Upper lobe of left lung (tissue), 6 donors: ENCODE results near the gene CDC42BPG. TPM values are rescaled to one million over a fixed set of nuclear protein-coding genes. Genes with fewer than 3 reads are reported as not detected.

Experiments
- ATAC-seq, 2 donors: fragments of 200-7000 bp; cut with Tn5 transposase; one replicate each; pipeline ENCODE4 v1.9.1; 2022; ENCODE audit warnings: mild to moderate bottlenecking in 2 of 2, moderate library complexity in 2 of 2; ENCODE audit not compliant: low FRiP score in 2 of 2
- DNase-seq, 2 donors: peaks; one replicate each; pipeline ENCODE4 v3.0.0-alpha.2; 2019 to 2020
- H3K27ac ChIP-seq, 4 donors: fragments of 200-600 bp; sonication (generic); one replicate each; pipeline ENCODE4 v1.5.1; 2016 to 2019
- H3K27me3 ChIP-seq, 4 donors: fragments of 200-600 bp; sonication (generic); one replicate each; pipeline ENCODE4 v1.5.1; 2017 to 2019
- H3K36me3 ChIP-seq, 4 donors: fragments of 200-600 bp; sonication (generic); one replicate each; pipeline ENCODE4 v1.5.1; 2016 to 2019
- H3K4me1 ChIP-seq, 4 donors: fragments of 200-600 bp; sonication (generic); one replicate each; pipeline ENCODE4 v1.5.1; 2018 to 2019
- H3K4me3 ChIP-seq, 4 donors: fragments of 200-600 bp; sonication (generic); one replicate each; pipeline ENCODE4 v1.5.1; 2017 to 2019; ENCODE audit warnings: mild to moderate bottlenecking in 2 of 4, moderate library complexity in 1 of 4
- H3K9me3 ChIP-seq, 4 donors: fragments of 200-600 bp; sonication (generic); one replicate each; pipeline ENCODE4 v1.5.1; 2018 to 2019
- CTCF ChIP-seq, 6 experiments: fragments of 450-650 bp in 4 of 6; fragments of 200-600 bp in 2 of 6; sonication (generic) in 2 of 6; IDR thresholded peaks; one replicate each; pipeline ENCODE4 v1.5.1; 2016 to 2019; ENCODE audit warnings: antibody characterized with exemption in 6 of 6
- EP300 ChIP-seq, 4 donors: sonication (generic); formaldehyde crosslinking; IDR thresholded peaks; one replicate each; pipeline ENCODE4 v1.5.1; 2017; ENCODE audit warnings: antibody characterized with exemption in 4 of 4, control low read depth in 2 of 4
- POLR2A ChIP-seq, 4 donors: fragments of 450-650 bp; IDR thresholded peaks; one replicate each; pipeline ENCODE4 v1.5.1; 2016 to 2017; ENCODE audit warnings: antibody characterized with exemption in 4 of 4, mild to moderate bottlenecking in 2 of 4
- POLR2AphosphoS5 ChIP-seq, 2 donors: sonication (generic); formaldehyde crosslinking; IDR thresholded peaks; one replicate each; pipeline ENCODE4 v1.5.1; 2017; ENCODE audit warnings: antibody characterized with exemption in 2 of 2
- WGBS, 2 donors: methylation state at CpG; one replicate each; pipeline ENCODE4 v1.1.5; 2017 to 2018; 5-methylcytosine and 5-hydroxymethylcytosine counted together
- total RNA-seq, 6 donors: library from RNA; depleted of rRNA in 4 of 6; stranded (reverse); fragments of >200 nt in 4 of 6; gene quantifications; one replicate each; pipeline versions ENCODE4 v1.1.0 to v1.2.1, GENCODE V29; 2016 to 2021
- donor health status: DM: no; HTN: no; CAD: no; lungs with moderate emphysema.
- donor health status: DM: no; HTN: yes; CAD: no; lungs with severe emphysema.

CDC42BPG gene
- total RNA-seq, 6 donors from 2014 or later, result 21.6 to 62.4 (median 26.0) TPM

GRCh38 chr11:64866173-64866491 lies 21.7 kb upstream of the CDC42BPG start:
- peak overlapping the region; percentile 83 to 95 (median 90) for H3K27ac ChIP-seq
- H3K4me3 ChIP-seq, result no peak overlapping the region
- TF ChIP-seq EP300 (IDR thresholded peaks at IDR 0.05) (no peak), POLR2A (IDR thresholded peaks at IDR 0.05) (no peak), CTCF (IDR thresholded peaks at IDR 0.05) (no peak), POLR2AphosphoS5 (IDR thresholded peaks at IDR 0.05) (no peak)
- H3K4me1 ChIP-seq, result peaks cover 92 to 97% (median 95%) of the 10 kb centered on the region in 4 donors
- ATAC-seq, result no peak
- no peaks in the 10 kb centered on the region for H3K9me3 ChIP-seq
- DNase-seq, result no peak
- H3K27me3 ChIP-seq, result no peaks in the 10 kb centered on the region
- H3K36me3 ChIP-seq, result peaks cover 0 to 18% (median 0%) of the 10 kb centered on the region in 4 donors
- WGBS, 2 donors, result 79 to 89% methylated on average over 4 of the region's 4 CpGs

- no peaks in the 10 kb centered on the region for H3K9me3 ChIP-seq
- H3K4me3 ChIP-seq, result peak overlapping the region in 1 of 4 donors; percentile 10
- peaks cover 0 to 15% (median 0%) of the 10 kb centered on the region in 4 donors for H3K36me3 ChIP-seq
- WGBS, 2 donors, result 63 to 73% methylated on average over 9 to 15 of the region's 15 CpGs
- peaks cover 90 to 96% (median 91%) of the 10 kb centered on the region in 4 donors for H3K4me1 ChIP-seq
- DNase-seq (no peak), ATAC-seq (peak in 1 of 2 donors; percentile 20)
- peak in 1 of 4 donors; percentile 31 for TF ChIP-seq EP300 (IDR thresholded peaks at IDR 0.05)
- TF ChIP-seq POLR2AphosphoS5 (IDR thresholded peaks at IDR 0.05), result peak in 1 of 2 donors; percentile 70
- no peak for TF ChIP-seq POLR2A (IDR thresholded peaks at IDR 0.05)
- peak overlapping the region; percentile 83 to 95 (median 90) for H3K27ac ChIP-seq
- no peaks in the 10 kb centered on the region for H3K27me3 ChIP-seq
Observed at GRCh38 chr11:64865286-64866172, 21.1 kb upstream of the CDC42BPG start.

DNA sequence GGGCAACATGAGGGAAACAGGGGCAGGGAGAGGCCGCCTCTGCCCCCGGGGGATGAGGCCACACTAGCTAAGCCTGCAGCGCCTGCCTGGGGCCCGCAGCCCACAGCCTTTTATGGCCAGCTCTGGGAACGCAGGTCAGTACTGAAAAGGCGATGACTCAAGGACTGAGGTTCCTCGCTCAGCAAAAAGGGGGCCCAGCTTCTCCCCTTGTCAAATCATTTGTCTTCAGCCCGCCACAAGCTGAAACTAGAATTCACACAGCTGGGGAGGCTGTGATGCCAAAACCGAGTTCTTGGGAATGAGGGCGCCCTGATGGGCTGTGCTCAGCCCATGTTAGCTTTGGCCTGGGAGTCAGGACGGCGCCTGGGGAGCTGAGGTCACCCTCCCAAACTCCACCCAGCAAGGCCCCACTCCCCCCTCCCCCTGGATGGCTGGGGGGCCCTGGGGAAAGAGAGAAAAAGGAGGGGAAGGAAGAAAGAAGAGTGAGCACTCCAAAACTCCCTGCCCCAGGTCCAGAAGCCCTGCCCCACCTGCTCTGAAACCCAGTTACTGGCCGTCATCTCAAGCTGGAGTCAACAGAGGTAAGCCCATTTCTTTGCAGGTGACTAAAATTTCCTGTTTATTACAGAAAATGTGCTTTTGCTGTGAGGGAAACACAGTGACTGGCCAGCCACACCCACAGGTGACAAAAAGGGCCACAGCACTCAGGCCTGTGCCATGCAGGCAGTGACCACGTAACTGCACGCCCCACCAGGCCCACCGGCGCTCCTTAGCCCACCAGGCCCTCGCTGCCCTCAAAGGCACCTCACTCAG lies 20.2 kb upstream of the CDC42BPG start:
- Histone ChIP-seq H3K4me1 (peaks cover 86 to 95% (median 90%) of the 10 kb centered on the region in 4 donors), H3K36me3 (peaks cover 0 to 19% (median 2%) of the 10 kb centered on the region in 4 donors), H3K27ac (peak overlapping the region; percentile 83 to 95 (median 90)), H3K4me3 (peak overlapping the region in 2 of 4 donors; percentile 10 to 16), H3K9me3 (no peaks in the 10 kb centered on the region), H3K27me3 (no peaks in the 10 kb centered on the region)
- TF ChIP-seq POLR2AphosphoS5 (IDR thresholded peaks at IDR 0.05) (peak in 1 of 2 donors; percentile 70), CTCF (IDR thresholded peaks at IDR 0.05) (no peak), EP300 (IDR thresholded peaks at IDR 0.05) (peak in 1 of 4 donors; percentile 26), POLR2A (IDR thresholded peaks at IDR 0.05) (no peak)
- ATAC-seq (peak; percentile 72 to 77), DNase-seq (peak; percentile 61 to 85)
- 62 to 66% methylated on average over 13 to 18 of the region's 18 CpGs for WGBS, 2 donors

DNA sequence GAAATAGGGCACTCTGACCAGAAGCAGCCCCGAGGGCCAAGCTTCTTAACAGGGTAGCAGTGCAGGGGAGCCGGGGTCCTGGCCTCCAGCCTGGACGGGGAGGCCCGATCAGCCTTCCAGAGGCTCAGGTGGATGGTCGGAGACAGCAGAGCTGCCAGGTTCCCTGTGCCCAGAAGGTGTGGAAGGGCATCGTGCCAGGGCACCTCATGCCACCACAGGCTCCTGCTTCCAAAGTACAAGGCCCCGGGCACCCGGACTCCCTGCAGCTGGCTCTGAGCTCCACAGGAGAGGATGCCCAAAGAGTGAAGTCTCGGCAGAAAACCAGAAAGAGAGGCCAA lies 19.7 kb upstream of the CDC42BPG start:
- Histone ChIP-seq H3K4me1 (peaks cover 86 to 95% (median 89%) of the 10 kb centered on the region in 4 donors), H3K27me3 (no peaks in the 10 kb centered on the region), H3K36me3 (peaks cover 3 to 25% (median 5%) of the 10 kb centered on the region in 4 donors), H3K9me3 (no peaks in the 10 kb centered on the region), H3K27ac (peak overlapping the region; percentile 83 to 95 (median 90)), H3K4me3 (peak overlapping the region in 2 of 4 donors; percentile 4 to 16)
- WGBS, 2 donors, result 57 to 60% methylated on average over 6 to 7 of the region's 9 CpGs
- ATAC-seq (peak in 1 of 2 donors; percentile 1), DNase-seq (no peak)
- TF ChIP-seq POLR2AphosphoS5 (IDR thresholded peaks at IDR 0.05) (no peak), EP300 (IDR thresholded peaks at IDR 0.05) (no peak), POLR2A (IDR thresholded peaks at IDR 0.05) (no peak), CTCF (IDR thresholded peaks at IDR 0.05) (no peak)
